K562 treated with DMSO at 1 percent for 12 hours (cell line): ENCODE results near the gene NFAT5. TPM values are rescaled to one million over a fixed set of nuclear protein-coding genes. Genes with fewer than 3 reads are reported as not detected.

Experiments used
- total RNA-seq: library from RNA; unstranded; fragments of 300-600 nt; gene quantifications from 2 replicates; pipeline ENCODE4 v1.2.3, GENCODE V29; 2022; ENCODE audit not compliant: insufficient read depth

Gene NFAT5
- 0.82 and 9.3 TPM in 2 replicates for total RNA-seq

GRCh38 chr16:69565671-69566239, at the start of gene NFAT5:
Gene NFAT5, plus strand, starts transcription at chr16:69565966. Its CDS starts 336 bp downstream, at chr16:69566302.

DNA sequence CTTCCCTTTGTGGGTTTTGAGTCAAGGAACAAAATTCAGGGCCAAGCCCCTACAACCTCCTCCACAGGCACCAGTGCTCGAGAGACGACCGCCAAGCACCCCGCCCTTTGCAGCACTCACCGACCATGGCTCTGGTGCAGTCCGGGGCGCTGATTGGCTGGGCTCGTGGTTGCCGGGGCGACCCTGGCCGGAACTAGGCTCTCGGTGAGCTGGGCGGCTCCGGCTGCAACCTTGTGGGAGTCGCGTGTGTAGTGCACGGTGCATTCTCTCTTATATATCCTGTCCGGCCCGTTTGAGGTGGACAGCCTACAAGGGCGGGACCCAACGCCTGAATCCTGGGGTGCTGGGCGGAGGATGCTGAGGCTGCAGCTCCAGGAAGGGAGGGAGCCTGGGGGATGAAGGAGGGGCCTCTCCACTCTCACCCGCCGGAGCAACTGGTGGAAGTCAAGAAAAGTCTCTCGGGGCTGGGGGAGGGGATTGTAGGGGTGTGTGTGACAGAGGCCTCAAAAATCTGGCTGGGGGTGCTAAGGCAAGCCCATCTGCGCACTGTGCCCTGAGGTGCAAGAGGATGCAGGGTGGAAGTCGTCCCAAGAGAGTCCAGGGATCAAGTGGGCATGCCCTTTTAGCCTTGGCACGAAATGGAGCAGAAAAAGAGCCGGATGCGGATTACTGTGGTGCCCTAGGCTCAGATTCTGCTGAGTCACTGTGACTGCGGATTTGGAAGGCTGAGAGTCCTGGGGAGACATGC, 160.7 kb downstream of the NFAT5 start, which contains the start of gene NQO1:
Gene NQO1, minus strand, starts transcription at position 248 of the 748 bp plus-strand sequence. Its CDS starts 121 bp downstream, at position 127.

Other genes starting within 250 kb of the NFAT5 start
- 20.1 and 21.3 TPM in 2 replicates for gene PDF, start 235.4 kb upstream of the NFAT5 start, total RNA-seq
- 23.7 and 40.3 TPM in 2 replicates for gene COG8, start 226.4 kb upstream of the NFAT5 start, total RNA-seq
- 10.4 and 17.9 TPM in 2 replicates for gene NIP7, start 226.2 kb upstream of the NFAT5 start, total RNA-seq
- 0.96 TPM in 1 of 2 replicates, not detected in the other for gene TMED6, start 214.2 kb upstream of the NFAT5 start, total RNA-seq
- gene TERF2, start 180.0 kb upstream of the NFAT5 start, total RNA-seq, result 14.8 and 39.8 TPM in 2 replicates
- 47.9 and 81.6 TPM in 2 replicates for gene CYB5B, start 141.3 kb upstream of the NFAT5 start, total RNA-seq
- gene NQO1, start 160.6 kb downstream of the NFAT5 start, total RNA-seq, result 162 and 165 TPM in 2 replicates
- 74.0 and 82.6 TPM in 2 replicates for gene NOB1, start 189.0 kb downstream of the NFAT5 start, total RNA-seq
- 18.9 and 42.5 TPM in 2 replicates for gene WWP2, start 196.4 kb downstream of the NFAT5 start, total RNA-seq